Measurements from ENCODE around the gene OBI1.
A peak's percentile ranks its signal among the peaks of the same experiment; 100 is the strongest.

OBI1 gene

DNA sequence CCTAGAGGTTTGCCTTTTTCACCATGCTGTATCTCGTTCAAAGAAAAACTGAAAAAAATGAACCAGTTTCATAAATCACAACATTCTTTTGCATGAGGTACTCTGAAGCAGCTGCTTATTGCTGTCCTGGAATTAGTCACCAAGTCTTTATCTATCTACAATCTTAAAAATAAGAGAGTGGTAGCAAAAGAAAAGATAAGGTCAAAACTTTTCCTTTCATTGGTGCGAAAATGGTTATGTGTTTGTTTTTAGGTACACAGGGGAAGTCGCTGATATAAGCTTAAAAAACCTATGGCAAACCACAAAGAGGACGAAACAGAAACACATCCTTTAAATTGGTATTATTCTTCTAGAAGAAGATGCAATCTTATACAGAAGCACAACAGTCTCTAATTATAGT lies 20.7 kb downstream of the OBI1 start:
- no peak for DNase-seq

- no peak for DNase-seq
These were observed 22.5 kb downstream of the OBI1 start for GRCh38 chr13:78636495-78636894.

DNA sequence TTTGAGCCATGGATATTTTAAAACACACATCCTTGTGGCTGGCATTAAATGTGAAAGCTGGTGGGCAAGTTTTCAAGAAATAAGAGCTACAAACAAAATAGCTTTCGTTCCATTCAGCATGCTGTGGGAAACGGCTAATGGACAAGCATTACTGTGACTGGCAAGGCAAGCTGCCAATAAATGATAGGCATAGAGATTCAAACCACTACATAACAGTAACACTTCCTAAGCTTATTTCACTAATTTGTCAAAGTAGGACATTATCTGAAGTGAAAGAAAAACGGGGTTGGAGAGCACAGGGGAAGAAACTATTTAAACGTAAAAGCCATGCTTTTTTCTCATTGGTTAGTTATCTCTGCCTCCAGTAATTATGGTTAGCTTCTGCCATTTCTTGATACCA lies 26.0 kb downstream of the OBI1 start:
- no peak for DNase-seq

DNA sequence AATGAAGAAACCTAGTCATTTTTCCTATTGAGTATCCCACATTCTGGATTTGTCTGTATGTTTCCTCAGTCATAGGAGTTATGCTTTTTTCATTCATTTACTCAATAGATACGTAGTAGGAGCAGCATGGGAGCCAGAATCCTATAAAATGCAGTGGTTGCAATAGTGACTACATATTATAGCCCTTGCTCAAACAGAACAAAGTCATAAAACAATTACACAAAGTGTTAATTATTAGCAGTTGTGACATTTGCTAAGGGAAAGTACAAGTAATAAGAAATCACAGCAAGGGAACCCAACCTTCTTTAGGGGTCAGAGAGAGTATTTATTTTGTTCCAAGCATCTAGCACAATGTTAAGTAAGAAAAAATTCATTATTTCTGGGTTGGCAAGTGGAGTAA lies 27.9 kb downstream of the OBI1 start:
- no peak for DNase-seq

DNA sequence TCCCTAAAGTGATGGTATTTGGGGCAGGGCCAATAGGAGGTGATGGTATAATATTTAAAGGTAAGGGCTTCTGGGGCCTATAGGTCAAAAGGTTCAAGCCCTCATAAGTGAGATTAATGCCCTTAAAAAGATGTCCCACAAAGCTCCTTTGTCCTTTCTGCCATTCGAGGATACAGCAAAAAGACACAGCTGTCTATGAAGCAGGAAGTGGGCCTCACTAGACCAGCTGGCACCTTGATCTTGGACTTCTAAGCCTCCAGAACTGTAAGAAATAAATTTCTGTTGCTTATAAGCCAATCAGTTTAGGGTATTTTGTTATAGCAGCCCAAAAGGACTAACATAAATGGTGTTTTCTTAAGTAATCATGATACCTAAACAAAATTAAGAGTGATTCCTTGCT lies 28.4 kb downstream of the OBI1 start:
- no peak for DNase-seq

DNA sequence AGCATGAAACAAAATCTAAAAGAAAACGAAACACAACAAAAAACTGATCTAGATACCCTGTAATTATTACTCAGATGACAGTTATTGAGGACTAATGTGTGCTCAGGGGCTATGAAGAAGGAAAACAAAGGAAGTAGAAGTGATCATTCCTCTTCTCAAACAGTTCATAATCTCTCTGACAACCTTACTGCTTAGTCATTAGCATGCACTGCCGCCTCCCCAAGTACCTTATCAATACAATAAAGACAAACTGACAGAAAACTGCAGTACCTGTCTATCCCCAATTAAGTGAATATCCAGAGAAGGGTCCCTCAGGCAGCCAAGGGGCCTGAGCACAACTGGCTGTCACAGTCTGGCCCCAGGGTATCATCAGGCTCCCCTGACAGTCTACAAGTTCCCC lies 33.6 kb downstream of the OBI1 start:
- DNase-seq, result no peak

- no peak for DNase-seq
These were observed 35.8 kb downstream of the OBI1 start for GRCh38 chr13:78623132-78623531.

DNA sequence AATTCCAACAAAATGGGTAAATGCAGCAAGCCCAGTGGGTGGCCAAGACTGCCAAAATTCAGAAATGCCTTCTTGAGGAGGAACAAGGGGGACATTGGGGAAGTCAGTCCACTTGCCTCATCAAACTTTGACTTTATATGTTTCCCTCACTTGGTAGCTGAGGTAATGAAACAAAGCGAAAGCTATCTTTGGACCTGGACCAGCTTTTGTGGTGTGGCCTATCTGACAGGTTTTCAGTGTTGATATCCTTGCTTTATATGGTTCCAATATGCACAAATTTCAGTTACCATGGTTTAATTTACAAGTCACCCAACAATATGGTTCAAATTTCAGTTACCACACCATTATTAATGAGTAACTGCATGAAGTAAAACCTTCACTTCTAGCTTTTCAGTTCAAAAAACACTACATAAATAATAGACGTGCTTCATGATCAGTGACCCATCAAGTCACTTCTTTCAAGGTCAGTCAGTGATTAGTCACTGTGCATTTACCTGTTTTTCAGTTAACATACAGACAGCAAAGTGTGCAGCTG lies 38.0 kb downstream of the OBI1 start:
- DNase-seq, result no peak

DNA sequence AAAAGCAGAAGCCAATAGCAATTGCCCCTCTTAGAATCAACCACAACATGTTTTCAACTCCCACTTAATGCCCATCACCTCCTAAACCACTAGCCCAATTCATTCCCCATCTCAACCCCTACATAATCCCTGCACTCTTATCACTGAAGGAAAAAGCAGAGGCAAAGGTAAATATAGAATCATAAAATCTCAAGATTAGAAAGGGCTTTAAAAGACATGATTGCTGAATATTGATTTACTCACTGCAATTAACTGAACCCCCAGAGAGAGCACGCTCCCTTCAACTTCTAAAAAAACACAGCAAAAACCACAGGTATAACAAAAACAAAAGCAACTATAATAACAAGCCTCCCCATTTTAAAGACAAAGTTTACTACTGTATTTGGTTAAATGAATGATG lies 40.5 kb downstream of the OBI1 start:
- DNase-seq, result no peak

DNA sequence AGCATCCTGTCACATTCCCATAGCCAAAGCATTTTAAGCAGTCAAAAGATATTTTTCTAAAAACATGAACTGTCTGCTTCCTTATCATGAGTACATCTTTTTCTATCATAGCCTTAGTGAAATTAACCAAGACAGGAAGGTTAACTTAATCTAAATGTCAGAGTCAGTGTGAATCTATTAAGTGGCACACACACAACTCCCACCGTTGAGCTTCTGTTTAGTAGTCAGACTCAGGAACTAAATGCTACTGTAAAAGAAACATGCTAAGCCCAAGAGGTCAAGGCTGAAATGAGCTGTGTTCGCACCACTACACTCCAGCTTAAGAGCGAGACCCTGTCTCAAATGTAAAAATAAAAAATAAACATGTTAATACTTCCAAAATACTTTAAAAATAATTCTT lies 47.9 kb downstream of the OBI1 start:
- DNase-seq, result no peak

- DNase-seq, result no peak
These were observed 48.5 kb downstream of the OBI1 start for GRCh38 chr13:78610381-78610883.

- DNase-seq, result no peak
These were observed 49.3 kb downstream of the OBI1 start for GRCh38 chr13:78609464-78610205.

DNA sequence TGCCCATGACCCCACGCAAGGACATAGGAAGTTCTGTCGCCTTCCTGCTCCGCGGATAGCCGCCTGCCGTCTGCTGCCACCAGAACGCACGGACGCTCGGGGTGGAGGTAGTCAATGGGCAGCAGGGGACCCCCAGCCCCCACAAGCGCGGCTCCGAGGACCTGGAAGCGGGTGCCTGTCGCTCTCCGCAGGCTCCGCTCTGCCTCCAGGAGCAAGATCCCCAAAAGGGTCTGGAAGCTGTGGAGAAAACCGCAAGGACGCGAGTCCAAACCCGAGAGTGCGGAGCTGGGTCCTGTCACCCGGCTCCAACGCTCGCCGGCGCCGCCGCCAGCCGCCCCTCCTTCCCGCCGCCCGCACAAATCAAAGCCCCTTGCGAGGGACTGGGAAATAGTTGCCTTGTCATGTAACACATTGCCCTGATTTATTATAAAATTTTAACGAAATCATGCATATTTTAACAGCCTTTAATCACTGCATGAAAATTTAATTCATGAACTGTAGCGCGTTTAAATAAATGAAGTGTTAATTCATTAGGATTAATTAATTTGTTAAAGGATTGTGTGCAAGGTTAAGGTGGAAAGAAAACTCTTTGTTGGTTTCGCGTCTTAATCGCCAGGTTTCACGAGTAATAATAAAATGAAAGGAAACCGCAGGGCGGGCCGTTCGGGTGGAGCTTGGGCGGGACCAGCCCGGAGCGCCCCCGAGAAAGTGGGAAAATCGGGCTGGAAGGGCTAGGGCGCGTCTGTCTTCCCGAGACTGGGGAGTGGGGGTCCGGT lies 50.1 kb downstream of the OBI1 start:
- DNase-seq, result no peak

GRCh38 chr13:78608252-78608687 lies 50.7 kb downstream of the OBI1 start:
- no peak for DNase-seq

DNA sequence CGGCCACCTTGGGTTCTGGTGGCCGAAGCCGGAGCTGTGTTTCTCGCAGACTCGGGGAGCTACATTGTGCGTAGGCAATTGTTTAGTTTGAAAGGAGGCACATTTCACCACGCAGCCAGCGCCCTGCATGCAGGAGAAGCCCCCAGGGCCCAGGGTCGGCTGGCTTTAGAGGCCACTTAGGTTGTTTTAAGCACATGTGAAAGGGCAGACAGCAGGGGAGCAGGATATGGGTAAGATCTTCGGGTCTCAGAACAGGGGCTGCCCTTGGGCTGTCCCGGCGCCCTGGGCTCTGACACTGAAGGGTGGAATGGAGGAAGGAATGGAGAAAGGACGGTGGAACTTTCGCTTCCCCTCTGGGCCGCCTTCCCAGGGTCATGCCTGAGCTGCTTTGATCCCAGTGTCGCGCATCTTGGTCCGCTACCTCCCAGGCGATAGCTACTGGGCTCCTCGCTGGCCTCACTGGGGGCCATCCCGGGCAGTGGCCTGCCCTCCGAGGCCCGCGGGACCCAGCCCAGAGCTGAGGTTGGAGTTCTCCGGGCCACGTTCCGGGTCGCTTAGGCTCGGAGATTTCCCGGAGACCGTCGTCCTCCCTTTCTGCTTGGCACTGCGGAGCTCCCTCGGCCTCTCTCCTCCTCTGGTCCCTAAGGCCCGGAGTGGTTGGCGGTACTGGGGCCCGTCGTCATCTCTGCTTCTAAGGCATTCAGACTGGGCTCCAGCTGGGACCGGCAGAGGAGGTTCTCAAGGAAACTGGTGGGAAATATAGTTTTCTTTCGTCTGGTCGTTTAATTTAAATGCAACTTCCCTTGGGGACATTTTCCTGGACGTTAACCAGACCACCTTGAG lies 51.3 kb downstream of the OBI1 start:
- no peak for DNase-seq

GRCh38 chr13:78606471-78607408 lies 52.2 kb downstream of the OBI1 start:
- no peak for DNase-seq

GRCh38 chr13:78604782-78605611 lies 54.0 kb downstream of the OBI1 start:
- no peak for DNase-seq

DNA sequence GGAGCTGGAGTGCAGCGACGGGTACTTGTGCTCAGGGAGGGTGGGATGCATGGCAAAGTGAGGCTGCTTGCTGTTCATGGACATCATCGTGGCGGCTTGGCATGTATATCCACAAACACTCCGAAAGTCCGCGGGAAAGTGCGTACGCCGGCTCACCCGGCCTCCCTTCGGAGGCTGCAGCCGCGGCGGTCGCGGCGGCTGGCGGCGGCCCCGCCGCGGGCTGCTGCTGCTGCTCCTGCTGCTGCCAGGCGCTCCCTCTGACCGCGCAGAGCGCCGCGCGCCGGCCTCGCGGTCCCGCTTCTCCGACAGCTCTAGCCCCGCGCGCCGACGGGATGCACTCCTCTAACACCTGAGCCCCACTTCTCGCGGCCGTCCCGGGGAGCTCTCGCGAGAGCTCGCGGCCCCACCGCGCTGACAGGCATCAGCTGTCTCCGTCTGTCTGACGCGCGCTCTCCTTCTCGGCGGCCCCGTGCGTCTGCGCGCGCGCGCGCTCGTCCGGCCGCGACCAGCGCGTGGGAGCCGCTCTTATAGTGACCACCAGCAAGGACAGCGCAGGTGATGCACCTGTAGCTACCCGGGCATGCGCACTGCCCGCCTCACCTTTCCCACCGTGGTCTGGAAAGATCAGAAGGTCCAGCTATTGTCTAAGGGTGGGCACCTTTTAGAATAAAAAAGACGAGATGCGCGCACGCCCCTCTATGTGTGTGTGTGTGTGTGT lies 55.6 kb downstream of the OBI1 start, which contains the start of gene POU4F1:
POU4F1 (minus strand) TSS at position 313 of the 718 bp plus-strand sequence; CDS start at position 87, 226 bp downstream.
- peak; percentile 73 for DNase-seq

GRCh38 chr13:78602561-78603239 lies 56.3 kb downstream of the OBI1 start:
- DNase-seq, result no peak

All from femur (tissue), 1 donor.